WTC11 (cell line): ENCODE results near the gene NLRP14. TPM values are rescaled to one million over a fixed set of nuclear protein-coding genes. Genes with fewer than 3 reads are reported as not detected.
A peak's percentile ranks its signal among the peaks of the same experiment; 100 is the strongest.

ENCODE experiments used
- ATAC-seq: fragments of 200-7000 bp; cut with Tn5 transposase; 2 replicates; pipeline ENCODE4 v1.10.0; 2021; ENCODE audit warnings: mild to moderate bottlenecking, moderate library complexity
- Bru-seq: library from RNA; stranded (reverse); fragments of 400-500 nt; gene quantifications from one replicate; lab custom pipeline; 2021; lab: Mats Ljungman, UMichigan
- CTCF ChIA-PET: fragments of 300-600 bp; sonication (Branson Sonifier 250); formaldehyde crosslinking; loops from one replicate; lab custom pipeline; 2021; ENCODE audit warnings: antibody characterized with exemption; lab: Charles Lee
- POLR2A ChIA-PET: fragments of 350-600 bp; sonication (Branson Sonifier 250); formaldehyde crosslinking; loops from one replicate; lab custom pipeline; 2021; ENCODE audit warnings: antibody characterized with exemption; lab: Charles Lee
- DNase-seq: peaks from one replicate; pipeline ENCODE4 v3.0.0; 2021; ENCODE audit warnings: low spot score
- H3K27ac Mint-ChIP-seq: 2 replicates; pipeline ENCODE4 v1.8.0; 2021; ENCODE audit warnings: mixed read lengths
- H3K27me3 Mint-ChIP-seq: 2 replicates; pipeline ENCODE4 v1.8.0; 2021; ENCODE audit warnings: low read depth, mild to moderate bottlenecking, moderate library complexity, mixed read lengths
- H3K36me3 Mint-ChIP-seq: 2 replicates; pipeline ENCODE4 v1.8.0; 2021; ENCODE audit warnings: mixed read lengths
- H3K4me1 Mint-ChIP-seq: 2 replicates; pipeline ENCODE4 v1.8.0; 2022; ENCODE audit warnings: mixed read lengths
- H3K4me3 Mint-ChIP-seq: 2 replicates; pipeline ENCODE4 v1.8.0; 2021; ENCODE audit warnings: mild to moderate bottlenecking, moderate library complexity, mixed read lengths
- H3K9me3 Mint-ChIP-seq: 2 replicates; pipeline ENCODE4 v1.8.0; 2021; ENCODE audit warnings: mixed read lengths
- AR ChIP-seq: fragments of 250-450 bp; sonication (Bioruptor Pico); IDR thresholded peaks from 2 replicates; pipeline ENCODE4 v1.9.0; 2021; ENCODE audit warnings: mild to moderate bottlenecking
- ATF2 ChIP-seq: sonication (generic); formaldehyde crosslinking; IDR thresholded peaks from 2 replicates; pipeline ENCODE4 v1.8.1; 2022; ENCODE audit warnings: low read depth, missing genetic modification reagents, borderline replicate concordance
- CREB1 ChIP-seq: sonication (generic); formaldehyde crosslinking; IDR thresholded peaks from 2 replicates; pipeline ENCODE4 v1.8.0; 2023; ENCODE audit warnings: mild to moderate bottlenecking, missing genetic modification reagents
- ETV6 ChIP-seq: sonication (generic); formaldehyde crosslinking; IDR thresholded peaks from 2 replicates; pipeline ENCODE4 v1.8.1; 2022; ENCODE audit warnings: mild to moderate bottlenecking, missing genetic modification reagents
- FOXK1 ChIP-seq: sonication (generic); formaldehyde crosslinking; IDR thresholded peaks from 2 replicates; pipeline ENCODE4 v1.8.0; 2022; ENCODE audit warnings: mild to moderate bottlenecking, moderate library complexity, missing genetic modification reagents
- FOXP4 ChIP-seq: sonication (generic); formaldehyde crosslinking; IDR thresholded peaks from 2 replicates; pipeline ENCODE4 v1.8.0; 2022; ENCODE audit warnings: mild to moderate bottlenecking, missing genetic modification reagents
- GRHL2 ChIP-seq: fragments of 250-450 bp; sonication (Bioruptor Pico); IDR thresholded peaks from 2 replicates; pipeline ENCODE4 v1.8.0; 2022; ENCODE audit warnings: mild to moderate bottlenecking, moderate library complexity; ENCODE audit not compliant: insufficient replicate concordance, severe bottlenecking
- IRF1 ChIP-seq: sonication (generic); formaldehyde crosslinking; IDR thresholded peaks from 2 replicates; pipeline ENCODE4 v1.8.0; 2023; ENCODE audit warnings: missing genetic modification reagents
- MAX ChIP-seq: sonication (generic); formaldehyde crosslinking; IDR thresholded peaks from 2 replicates; pipeline ENCODE4 v1.8.0; 2022; ENCODE audit warnings: mild to moderate bottlenecking, missing genetic modification reagents
- NFE2L1 ChIP-seq: sonication (generic); formaldehyde crosslinking; IDR thresholded peaks from 2 replicates; pipeline ENCODE4 v1.8.1; 2023; ENCODE audit warnings: missing genetic modification reagents
- PRDM15 ChIP-seq: sonication (generic); formaldehyde crosslinking; IDR thresholded peaks from 2 replicates; pipeline ENCODE4 v1.8.0; 2022; ENCODE audit warnings: missing genetic modification reagents
- PREB ChIP-seq: sonication (generic); formaldehyde crosslinking; IDR thresholded peaks from 2 replicates; pipeline ENCODE4 v1.8.1; 2022; ENCODE audit warnings: mild to moderate bottlenecking, missing genetic modification reagents, moderate library complexity, borderline replicate concordance
- RELA ChIP-seq: sonication (generic); formaldehyde crosslinking; IDR thresholded peaks from 2 replicates; pipeline ENCODE4 v1.8.1; 2022; ENCODE audit warnings: missing genetic modification reagents, mild to moderate bottlenecking, borderline replicate concordance
- TP53 ChIP-seq: sonication (generic); formaldehyde crosslinking; IDR thresholded peaks from 2 replicates; pipeline ENCODE4 v1.8.1; 2023; ENCODE audit warnings: mild to moderate bottlenecking, missing genetic modification reagents
- USF2 ChIP-seq: sonication (generic); formaldehyde crosslinking; IDR thresholded peaks from 2 replicates; pipeline ENCODE4 v1.8.1; 2023; ENCODE audit warnings: mild to moderate bottlenecking, missing genetic modification reagents, moderate library complexity
- ZBTB21 ChIP-seq: sonication (generic); formaldehyde crosslinking; IDR thresholded peaks from 2 replicates; pipeline ENCODE4 v1.8.1; 2023; ENCODE audit warnings: mild to moderate bottlenecking, missing genetic modification reagents, borderline replicate concordance
- ZNF121 ChIP-seq: sonication (generic); formaldehyde crosslinking; IDR thresholded peaks from 2 replicates; pipeline ENCODE4 v1.8.0; 2023; ENCODE audit warnings: missing genetic modification reagents
- ZNF138 ChIP-seq: sonication (generic); formaldehyde crosslinking; conservative IDR thresholded peaks from 2 replicates; pipeline ENCODE4 v1.8.1; 2022; ENCODE audit warnings: mild to moderate bottlenecking, moderate library complexity, missing genetic modification reagents
- ZNF263 ChIP-seq: sonication (generic); formaldehyde crosslinking; IDR thresholded peaks from 2 replicates; pipeline ENCODE4 v1.8.1; 2022; ENCODE audit warnings: low read depth, mild to moderate bottlenecking, moderate library complexity, missing genetic modification reagents
- ZNF317 ChIP-seq: sonication (generic); formaldehyde crosslinking; IDR thresholded peaks from 2 replicates; pipeline ENCODE4 v1.8.1; 2023; ENCODE audit warnings: low read depth, mild to moderate bottlenecking, moderate library complexity, missing genetic modification reagents, borderline replicate concordance
- long read RNA-seq, 3 experiments: library from RNA in 1 of 3; library from capped mRNA in 1 of 3; library from polyadenylated mRNA in 1 of 3; unstranded in 2 of 3; stranded (forward) in 1 of 3; transcript quantifications; one replicate each; pipeline ENCODE4 v2.0.0, GENCODE V29; 2021
- total RNA-seq: library from RNA; stranded (reverse); gene quantifications from 3 replicates; pipeline ENCODE4 v1.2.3, GENCODE V29; 2021

Gene NLRP14
- total RNA-seq: 0.05 to 0.16 TPM (median 0.07 TPM) in 3 replicates
- percentile 24 among the genes with signal in this experiment for Bru-seq, nascent RNA
- long read RNA-seq, experiment 1, partial matches to known transcripts: 1 of 1 reads
- long read RNA-seq, experiment 1, other reads (novel, unspliced or antisense): 0 of 1 reads
- long read RNA-seq, experiment 2: 0 reads
- long read RNA-seq, experiment 3: 0 reads

- peak; percentile 98 for ATAC-seq
- DNase-seq: peak; percentile 94
- ChIA-PET CTCF (interaction anchor here (0.5 to 2.4 kb wide), 9 partner anchors 94 to 678 kb away, joined by 3 to 24 read pairs (median 4); partner anchors contain the start of gene ZNF215), POLR2A (interaction anchor here (1.3 kb wide), 1 partner anchor 232 kb away, joined by 3 read pairs; the partner anchor contains the start of gene SYT9)
- H3K27me3 Mint-ChIP-seq: peaks cover 36% of the 10 kb centered on the region
- peak within 1 kb of the TSS; percentile 97 for H3K27ac Mint-ChIP-seq
- H3K36me3 Mint-ChIP-seq: no peaks in the 10 kb centered on the region
- H3K4me3 Mint-ChIP-seq: peak within 1 kb of the TSS; percentile 100
- peaks cover 9% of the 10 kb centered on the region for H3K4me1 Mint-ChIP-seq
- no peaks in the 10 kb centered on the region for H3K9me3 Mint-ChIP-seq
- no peak for TF ChIP-seq AR (CRISPR knock-in tag)
- peak; percentile 44; the same call in 1 of the 2 replicates for TF ChIP-seq PREB
- TF ChIP-seq NFE2L1 (CRISPR knock-in tag): peak; percentile 57; the same call in 1 of the 2 replicates
- no peak for TF ChIP-seq CREB1 (CRISPR knock-in tag)
- 0 out of 2 replicates have a peak, but pooled peaks have one; percentile 50 for TF ChIP-seq ZNF317 (CRISPR knock-in tag)
- TF ChIP-seq IRF1: peak; percentile 38; the same call in 1 of the 2 replicates
- TF ChIP-seq TP53 (CRISPR knock-in tag): peak; percentile 79; the same call in 1 of the 2 replicates
- TF ChIP-seq FOXP4 (CRISPR knock-in tag): peak; percentile 52; the same call in 1 of the 2 replicates
- 0 out of 2 replicates have a peak, but pooled peaks have one; percentile 8 for TF ChIP-seq USF2 (CRISPR knock-in tag)
- TF ChIP-seq ZBTB21 (CRISPR knock-in tag): peak; percentile 83; the same call in 1 of the 2 replicates
- TF ChIP-seq MAX (CRISPR knock-in tag): peak; percentile 97
- no peak for TF ChIP-seq GRHL2
- TF ChIP-seq RELA (CRISPR knock-in tag): no peak
- no peak for TF ChIP-seq ATF2 (CRISPR knock-in tag)
- TF ChIP-seq ZNF263 (CRISPR knock-in tag): no peak
- TF ChIP-seq FOXK1: no peak; the same call in none of the 2 replicates
- peak; percentile 70 for TF ChIP-seq PRDM15 (CRISPR knock-in tag)
- TF ChIP-seq ZNF138: peak; percentile 90; the same call in 1 of the 2 replicates
- peak; percentile 89 for TF ChIP-seq ETV6 (CRISPR knock-in tag)
- TF ChIP-seq ZNF121 (CRISPR knock-in tag): no peak
Observed at GRCh38 chr11:7020183-7020917, at the start of gene NLRP14, which contains the start of gene ZNF214. Gene NLRP14 (plus strand): TSS chr11:7020479. CDS start chr11:7038587, 18,108 bp downstream. Gene ZNF214 (minus strand): TSS chr11:7020346. CDS start chr11:7002835, 17,511 bp downstream.
